ENCODE data around the gene SNX21.

DNA sequence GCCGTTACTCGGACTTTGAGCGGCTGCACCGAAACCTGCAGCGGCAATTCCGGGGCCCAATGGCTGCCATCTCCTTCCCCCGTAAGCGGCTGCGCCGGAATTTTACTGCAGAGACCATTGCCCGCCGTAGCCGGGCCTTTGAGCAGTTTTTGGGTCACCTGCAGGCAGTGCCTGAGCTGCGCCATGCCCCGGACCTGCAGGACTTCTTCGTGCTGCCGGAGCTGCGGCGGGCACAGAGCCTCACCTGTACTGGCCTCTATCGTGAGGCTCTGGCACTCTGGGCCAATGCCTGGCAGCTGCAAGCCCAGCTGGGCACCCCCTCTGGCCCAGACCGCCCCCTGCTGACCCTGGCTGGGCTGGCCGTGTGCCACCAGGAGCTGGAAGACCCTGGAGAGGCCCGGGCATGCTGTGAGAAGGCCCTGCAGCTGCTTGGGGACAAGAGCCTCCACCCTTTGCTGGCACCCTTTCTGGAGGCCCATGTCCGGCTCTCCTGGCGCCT lies 7.2 kb downstream of the SNX21 start:
- TF ChIP-seq, protein P1, sequence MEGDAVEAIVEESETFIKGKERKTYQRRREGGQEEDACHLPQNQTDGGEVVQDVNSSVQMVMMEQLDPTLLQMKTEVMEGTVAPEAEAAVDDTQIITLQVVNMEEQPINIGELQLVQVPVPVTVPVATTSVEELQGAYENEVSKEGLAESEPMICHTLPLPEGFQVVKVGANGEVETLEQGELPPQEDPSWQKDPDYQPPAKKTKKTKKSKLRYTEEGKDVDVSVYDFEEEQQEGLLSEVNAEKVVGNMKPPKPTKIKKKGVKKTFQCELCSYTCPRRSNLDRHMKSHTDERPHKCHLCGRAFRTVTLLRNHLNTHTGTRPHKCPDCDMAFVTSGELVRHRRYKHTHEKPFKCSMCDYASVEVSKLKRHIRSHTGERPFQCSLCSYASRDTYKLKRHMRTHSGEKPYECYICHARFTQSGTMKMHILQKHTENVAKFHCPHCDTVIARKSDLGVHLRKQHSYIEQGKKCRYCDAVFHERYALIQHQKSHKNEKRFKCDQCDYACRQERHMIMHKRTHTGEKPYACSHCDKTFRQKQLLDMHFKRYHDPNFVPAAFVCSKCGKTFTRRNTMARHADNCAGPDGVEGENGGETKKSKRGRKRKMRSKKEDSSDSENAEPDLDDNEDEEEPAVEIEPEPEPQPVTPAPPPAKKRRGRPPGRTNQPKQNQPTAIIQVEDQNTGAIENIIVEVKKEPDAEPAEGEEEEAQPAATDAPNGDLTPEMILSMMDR (conservative IDR thresholded peaks at IDR 0.05; ENCODE audit: low read depth, low read length): no peak
- TF ChIP-seq EZH2 (IDR thresholded peaks at IDR 0.05; ENCODE audit: borderline replicate concordance, low read depth, low read length, poor library complexity, severe bottlenecking): no peak
